Mucosa of rectum (tissue), 2 donors: ENCODE measurements around the gene WRAP53.

Experiments
- H3K27ac ChIP-seq, 2 donors: one replicate each; pipeline ENCODE4 v1.7.0; 2013; ENCODE audit warnings: inconsistent platforms in 2 of 2, low read depth in 2 of 2, low read length in 2 of 2
- H3K27me3 ChIP-seq, 2 donors: one replicate each; pipeline ENCODE4 v1.7.0; 2013; ENCODE audit warnings: low read length in 2 of 2; ENCODE audit not compliant: control insufficient read depth in 2 of 2, insufficient read depth in 2 of 2
- H3K36me3 ChIP-seq, 2 donors: one replicate each; pipeline ENCODE4 v1.7.0; 2013; ENCODE audit warnings: low read length in 2 of 2; ENCODE audit not compliant: control insufficient read depth in 2 of 2, insufficient read depth in 2 of 2
- H3K4me1 ChIP-seq, 2 donors: one replicate each; pipeline ENCODE4 v1.7.0; 2013; ENCODE audit warnings: low read length in 2 of 2, mild to moderate bottlenecking in 1 of 2; ENCODE audit not compliant: control insufficient read depth in 2 of 2, insufficient read depth in 2 of 2
- H3K4me3 ChIP-seq, 2 donors: one replicate each; pipeline ENCODE4 v1.7.0; 2013; ENCODE audit warnings: low read length in 2 of 2
- H3K9ac ChIP-seq, 2 donors: one replicate each; pipeline ENCODE4 v1.7.0; 2013; ENCODE audit warnings: low read length in 2 of 2, low read depth in 1 of 2, mild to moderate bottlenecking in 1 of 2
- H3K9me3 ChIP-seq, 2 donors: one replicate each; pipeline ENCODE4 v1.7.0; 2013; ENCODE audit warnings: low read length in 2 of 2; ENCODE audit not compliant: control insufficient read depth in 2 of 2
- donor health status: healthy.
- donor health status: Normal muscosa, but diverticular disease.

The WRAP53 gene

GRCh38 chr17:7740481-7741001 lies 52.3 kb downstream of the WRAP53 start:
- Histone ChIP-seq H3K9ac (no peak overlapping the region), H3K27ac (no peak overlapping the region), H3K36me3 (no peaks in the 10 kb centered on the region), H3K9me3 (no peaks in the 10 kb centered on the region), H3K4me1 (no peaks in the 10 kb centered on the region), H3K27me3 (peaks cover 4 to 6% of the 10 kb centered on the region in 2 donors), H3K4me3 (no peak overlapping the region)

GRCh38 chr17:7742729-7743128 lies 54.5 kb downstream of the WRAP53 start:
- H3K27ac ChIP-seq: no peak overlapping the region

GRCh38 chr17:7744416-7744815 lies 56.1 kb downstream of the WRAP53 start:
- H3K36me3 ChIP-seq: no peaks in the 10 kb centered on the region
- H3K4me1 ChIP-seq: no peaks in the 10 kb centered on the region
- H3K9ac ChIP-seq: no peak overlapping the region
- H3K9me3 ChIP-seq: no peaks in the 10 kb centered on the region
- H3K27me3 ChIP-seq: peaks cover 4 to 5% of the 10 kb centered on the region in 2 donors
- no peak overlapping the region for H3K27ac ChIP-seq
- no peak overlapping the region for H3K4me3 ChIP-seq

More at GRCh38 chr17:7742729-7743128, 54.5 kb downstream of the WRAP53 start:
- no peak overlapping the region for H3K9ac ChIP-seq
- peaks cover 4 to 5% of the 10 kb centered on the region in 2 donors for H3K27me3 ChIP-seq
- H3K4me1 ChIP-seq: no peaks in the 10 kb centered on the region
- no peak overlapping the region for H3K4me3 ChIP-seq
- no peaks in the 10 kb centered on the region for H3K36me3 ChIP-seq
- H3K9me3 ChIP-seq: no peaks in the 10 kb centered on the region

- Histone ChIP-seq H3K4me1 (no peaks in the 10 kb centered on the region), H3K27me3 (no peaks in the 10 kb centered on the region), H3K27ac (no peak overlapping the region), H3K36me3 (no peaks in the 10 kb centered on the region), H3K4me3 (no peak overlapping the region), H3K9me3 (no peaks in the 10 kb centered on the region), H3K9ac (no peak overlapping the region)
Observed at GRCh38 chr17:7745748-7746470, 57.6 kb downstream of the WRAP53 start.

GRCh38 chr17:7747635-7748071 lies 59.4 kb downstream of the WRAP53 start:
- Histone ChIP-seq H3K4me1 (no peaks in the 10 kb centered on the region), H3K36me3 (no peaks in the 10 kb centered on the region), H3K27me3 (no peaks in the 10 kb centered on the region), H3K27ac (no peak overlapping the region), H3K9me3 (no peaks in the 10 kb centered on the region), H3K4me3 (no peak overlapping the region), H3K9ac (no peak overlapping the region)

GRCh38 chr17:7748076-7748775 lies 59.9 kb downstream of the WRAP53 start:
- Histone ChIP-seq H3K9me3 (no peaks in the 10 kb centered on the region), H3K9ac (no peak overlapping the region), H3K36me3 (no peaks in the 10 kb centered on the region), H3K27ac (no peak overlapping the region), H3K27me3 (no peaks in the 10 kb centered on the region), H3K4me1 (no peaks in the 10 kb centered on the region), H3K4me3 (no peak overlapping the region)

GRCh38 chr17:7750321-7750821 lies 62.1 kb downstream of the WRAP53 start:
- H3K27ac ChIP-seq: no peak overlapping the region
- no peak overlapping the region for H3K9ac ChIP-seq
- H3K36me3 ChIP-seq: no peaks in the 10 kb centered on the region
- H3K27me3 ChIP-seq: peaks cover 0 to 2% of the 10 kb centered on the region in 2 donors
- no peaks in the 10 kb centered on the region for H3K9me3 ChIP-seq
- H3K4me1 ChIP-seq: no peaks in the 10 kb centered on the region
- H3K4me3 ChIP-seq: no peak overlapping the region
